Epithelial cell of proximal tubule (primary cell): ENCODE data around the gene PARD3B. TPM values are rescaled to one million over a fixed set of nuclear protein-coding genes. Genes with fewer than 3 reads are reported as not detected.

Experiments used
- DNase-seq: peaks from one replicate; pipeline ENCODE4 v3.0.0-alpha.2; 2011; ENCODE audit warnings: low read depth
- H3K4me3 ChIP-seq: 2 replicates; pipeline ENCODE4 v1.5.1; 2011; ENCODE audit warnings: low read depth, mild to moderate bottlenecking, low read length
- CTCF ChIP-seq: conservative IDR thresholded peaks from 2 replicates; pipeline ENCODE4 v1.5.1; 2012; ENCODE audit warnings: low read depth, mild to moderate bottlenecking, low read length
- total RNA-seq: library from RNA; depleted of rRNA; stranded (reverse); fragments of >200 nt; gene quantifications from 2 replicates; pipeline ENCODE4 v1.2.3, GENCODE V29; 2015

Gene PARD3B
- total RNA-seq, 1 donor from 2014 or later, result 3.6 TPM

GRCh38 chr2:205462681-205463345 lies 917.5 kb downstream of the PARD3B start:
- no peak for TF ChIP-seq CTCF
- DNase-seq, result no peak

GRCh38 chr2:205463466-205464025 lies 918.3 kb downstream of the PARD3B start:
- TF ChIP-seq CTCF, result no peak
- DNase-seq, result no peak
- no peak overlapping the region for H3K4me3 ChIP-seq

More at GRCh38 chr2:205462681-205463345, 917.5 kb downstream of the PARD3B start:
- no peak overlapping the region for H3K4me3 ChIP-seq

GRCh38 chr2:205464681-205465080 lies 919.4 kb downstream of the PARD3B start:
- DNase-seq, result no peak
- no peak for TF ChIP-seq CTCF

GRCh38 chr2:205465791-205466190 lies 920.5 kb downstream of the PARD3B start:
- H3K4me3 ChIP-seq, result no peak overlapping the region
- TF ChIP-seq CTCF, result no peak
- no peak for DNase-seq

More at GRCh38 chr2:205464681-205465080, 919.4 kb downstream of the PARD3B start:
- no peak overlapping the region for H3K4me3 ChIP-seq

- no peak for DNase-seq
- H3K4me3 ChIP-seq, result no peak overlapping the region
- TF ChIP-seq CTCF, result no peak
Measured at GRCh38 chr2:205471776-205472175, 926.5 kb downstream of the PARD3B start.

- DNase-seq, result no peak
- no peak overlapping the region for H3K4me3 ChIP-seq
- TF ChIP-seq CTCF, result no peak
Measured at GRCh38 chr2:205473791-205474190, 928.5 kb downstream of the PARD3B start.
